GM12864 (cell line): ENCODE results near the gene CIC.

Source experiments
- DNase-seq: peaks from one replicate; pipeline ENCODE4 v3.0.0-alpha.2; 2011; ENCODE audit warnings: low read depth
- H3K4me3 ChIP-seq: 2 replicates; pipeline ENCODE4 v1.5.1; 2011; ENCODE audit warnings: mild to moderate bottlenecking, low read depth, low read length, control low read depth
- TF ChIP-seq, protein P1 (sequence below): IDR thresholded peaks from 2 replicates; pipeline ENCODE4 v1.5.1; 2011; ENCODE audit warnings: low read depth, mild to moderate bottlenecking, moderate library complexity, low read length, control low read depth, inconsistent platforms; ENCODE audit errors: missing control alignments

The CIC gene

DNA sequence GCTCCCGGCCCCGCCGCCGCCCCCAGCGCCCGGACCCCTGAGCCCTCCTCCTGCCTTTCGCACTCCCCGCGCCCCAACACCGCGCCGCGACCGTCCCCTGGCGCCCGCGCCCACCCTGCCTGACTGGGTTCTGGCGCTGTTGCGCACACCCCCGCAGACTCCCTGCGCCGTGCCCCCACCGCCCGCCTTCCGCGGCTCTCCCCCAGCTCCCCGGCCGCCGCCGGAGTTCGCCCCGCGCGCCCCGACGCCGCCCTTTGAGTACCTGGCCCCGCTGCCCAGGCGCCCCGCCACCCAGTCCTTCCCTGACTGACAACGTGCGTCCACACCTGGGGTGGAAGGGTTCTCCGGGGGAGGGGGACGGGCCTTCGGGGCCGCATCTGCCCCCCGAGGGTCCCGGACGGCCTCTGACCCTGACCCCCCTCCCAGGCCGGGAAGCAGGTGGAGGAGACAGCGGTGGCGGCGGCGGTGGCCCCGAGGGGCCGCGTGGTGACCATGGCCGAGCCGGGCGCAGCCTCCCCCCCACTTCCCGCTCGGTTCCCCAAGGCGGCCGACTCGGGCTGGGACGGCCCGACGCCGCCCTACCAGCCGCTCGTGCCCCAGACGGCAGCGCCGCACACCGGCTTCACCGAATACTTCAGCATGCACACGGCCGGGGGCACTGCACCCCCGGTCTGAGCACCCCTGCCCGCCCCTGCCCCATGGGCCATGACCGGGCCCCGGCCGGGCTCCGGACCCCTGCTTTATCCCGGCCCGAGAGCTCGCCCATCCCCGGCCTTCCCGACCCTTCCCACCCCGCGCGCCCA, 55.0 kb downstream of the CIC start:
- TF ChIP-seq, protein P1, sequence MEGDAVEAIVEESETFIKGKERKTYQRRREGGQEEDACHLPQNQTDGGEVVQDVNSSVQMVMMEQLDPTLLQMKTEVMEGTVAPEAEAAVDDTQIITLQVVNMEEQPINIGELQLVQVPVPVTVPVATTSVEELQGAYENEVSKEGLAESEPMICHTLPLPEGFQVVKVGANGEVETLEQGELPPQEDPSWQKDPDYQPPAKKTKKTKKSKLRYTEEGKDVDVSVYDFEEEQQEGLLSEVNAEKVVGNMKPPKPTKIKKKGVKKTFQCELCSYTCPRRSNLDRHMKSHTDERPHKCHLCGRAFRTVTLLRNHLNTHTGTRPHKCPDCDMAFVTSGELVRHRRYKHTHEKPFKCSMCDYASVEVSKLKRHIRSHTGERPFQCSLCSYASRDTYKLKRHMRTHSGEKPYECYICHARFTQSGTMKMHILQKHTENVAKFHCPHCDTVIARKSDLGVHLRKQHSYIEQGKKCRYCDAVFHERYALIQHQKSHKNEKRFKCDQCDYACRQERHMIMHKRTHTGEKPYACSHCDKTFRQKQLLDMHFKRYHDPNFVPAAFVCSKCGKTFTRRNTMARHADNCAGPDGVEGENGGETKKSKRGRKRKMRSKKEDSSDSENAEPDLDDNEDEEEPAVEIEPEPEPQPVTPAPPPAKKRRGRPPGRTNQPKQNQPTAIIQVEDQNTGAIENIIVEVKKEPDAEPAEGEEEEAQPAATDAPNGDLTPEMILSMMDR, result no peak
- no peak for DNase-seq
- peak overlapping the region; percentile 61 for H3K4me3 ChIP-seq

DNA sequence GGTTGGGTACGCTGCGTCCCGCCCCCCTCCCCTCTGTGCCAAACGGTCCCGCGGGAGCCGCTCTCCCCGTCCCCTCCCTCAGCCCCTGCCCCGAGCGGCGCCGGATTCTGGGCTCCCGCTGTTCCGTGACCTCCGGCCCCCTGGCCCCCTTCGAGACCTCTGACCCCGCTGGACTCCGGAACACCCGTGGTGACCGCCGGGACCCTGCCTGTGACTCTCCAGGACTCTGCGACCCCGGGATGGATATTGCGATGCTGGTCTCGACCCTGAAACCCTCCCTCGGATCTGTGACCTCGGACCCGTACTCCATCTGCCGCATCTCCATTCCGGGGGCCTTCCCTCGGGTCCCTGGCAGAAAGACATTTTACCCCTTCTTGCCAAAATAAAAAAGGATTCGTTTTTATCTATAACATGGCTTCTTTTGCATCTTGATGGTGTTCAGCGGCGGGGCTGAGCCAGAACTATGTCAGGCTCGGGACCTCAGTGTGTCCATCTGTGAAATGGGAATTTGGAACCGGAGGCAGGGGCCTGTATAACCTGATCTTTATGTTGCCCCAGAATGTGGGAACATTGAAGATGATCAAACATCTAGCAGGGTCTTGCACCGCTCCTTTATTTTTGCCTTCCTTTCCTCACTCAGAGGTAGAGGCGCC, 55.7 kb downstream of the CIC start:
- TF ChIP-seq, protein P1, result no peak
- H3K4me3 ChIP-seq, result peak overlapping the region; percentile 61
- DNase-seq, result no peak

DNA sequence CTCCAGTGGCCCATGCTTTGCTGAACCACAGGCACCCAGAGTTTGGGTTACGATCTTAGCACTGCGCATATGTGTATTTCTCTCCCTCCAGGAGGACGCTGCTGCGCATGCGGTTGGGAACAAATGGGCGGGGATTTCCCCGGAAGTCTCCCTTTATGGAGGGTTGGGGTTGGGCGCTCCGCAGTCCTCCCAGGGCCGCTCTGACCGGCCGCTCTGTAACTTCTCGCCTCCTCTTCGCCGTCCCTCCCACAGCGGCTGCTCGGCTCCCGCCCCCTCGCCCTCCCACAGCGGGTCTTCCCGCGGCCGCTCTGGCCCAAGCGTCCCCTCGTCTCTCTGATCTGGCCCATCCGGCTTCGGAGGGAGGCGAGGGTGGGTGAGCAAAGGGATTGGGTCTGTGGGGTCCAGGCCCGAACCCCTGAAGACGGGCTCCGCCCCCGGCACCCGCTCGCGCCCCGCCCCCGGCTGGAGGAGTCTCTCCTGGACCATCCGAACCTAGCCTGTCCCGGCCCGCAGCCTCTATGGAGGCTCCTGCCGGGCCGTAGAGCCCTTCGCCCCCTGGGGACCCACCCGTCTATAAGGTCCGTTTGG, 56.4 kb downstream of the CIC start, which contains the start of gene MEGF8:
Gene MEGF8 (plus strand): TSS at position 328 of the 588 bp plus-strand sequence. CDS start 609 bp downstream, outside the sequence.
- peak within 1 kb of the TSS; percentile 61 for H3K4me3 ChIP-seq
- TF ChIP-seq, protein P1, result peak; percentile 92
- DNase-seq, result peak; percentile 97

DNA sequence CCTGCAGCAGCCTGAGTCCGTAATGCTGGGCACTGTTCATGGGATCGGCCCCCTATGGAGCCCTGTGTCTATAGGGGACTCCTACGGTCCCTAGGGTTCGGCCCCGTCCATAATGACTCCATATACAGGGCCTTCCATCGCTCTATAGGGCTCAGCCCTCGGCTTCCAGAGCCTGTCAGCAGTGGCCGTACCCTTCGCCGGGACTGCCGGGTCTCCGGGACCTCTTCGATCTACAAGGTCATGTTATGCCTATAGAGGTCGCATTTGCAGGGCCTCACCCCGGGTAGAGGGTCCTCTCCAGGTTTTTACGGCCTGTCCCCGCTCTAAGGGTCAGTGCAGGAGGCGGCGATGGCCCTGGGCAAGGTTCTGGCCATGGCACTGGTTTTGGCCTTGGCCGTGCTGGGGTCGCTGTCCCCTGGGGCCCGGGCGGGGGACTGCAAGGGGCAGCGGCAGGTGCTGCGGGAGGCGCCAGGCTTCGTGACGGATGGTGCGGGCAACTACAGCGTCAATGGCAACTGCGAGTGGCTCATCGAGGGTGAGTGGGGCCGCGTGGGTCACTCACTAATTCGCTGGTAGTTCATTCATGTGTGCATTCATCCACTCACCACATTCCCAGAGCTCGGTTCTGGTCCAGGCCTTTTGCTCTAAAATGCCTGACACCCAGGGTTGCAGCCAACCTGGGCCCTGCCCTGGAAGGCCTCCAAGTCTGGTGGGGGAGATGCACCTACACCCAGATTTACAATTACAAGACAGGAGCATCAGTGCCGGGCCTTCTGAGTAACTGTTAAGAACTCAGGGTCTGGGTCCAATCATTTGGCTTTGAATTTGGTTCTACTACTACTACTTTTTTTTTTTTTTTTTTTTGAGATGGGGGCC, 57.1 kb downstream of the CIC start:
- H3K4me3 ChIP-seq, result peak overlapping the region; percentile 61
- TF ChIP-seq, protein P1, result peak; percentile 44
- DNase-seq, result no peak

DNA sequence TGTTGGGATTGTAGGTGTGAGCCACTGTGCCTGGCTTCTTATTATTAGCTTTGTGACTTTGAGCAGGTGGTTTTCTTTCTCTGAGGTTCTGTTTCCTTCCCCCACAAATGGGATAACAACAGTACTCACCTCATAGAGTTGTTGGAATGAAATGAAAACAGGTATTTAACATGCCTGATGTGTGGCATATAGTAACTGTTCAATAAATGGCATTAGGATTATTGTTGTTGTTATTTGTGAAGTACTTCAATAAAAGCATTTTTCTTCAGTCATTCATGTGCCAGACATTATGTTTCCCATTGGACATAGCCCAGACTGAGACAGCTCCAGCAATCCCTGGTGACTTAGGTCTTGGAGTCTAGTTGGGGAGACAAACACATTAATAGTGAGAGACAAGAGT, 57.9 kb downstream of the CIC start:
- TF ChIP-seq, protein P1, result no peak
- H3K4me3 ChIP-seq, result no peak overlapping the region; the same call in 1 of the 2 replicates
- no peak for DNase-seq

DNA sequence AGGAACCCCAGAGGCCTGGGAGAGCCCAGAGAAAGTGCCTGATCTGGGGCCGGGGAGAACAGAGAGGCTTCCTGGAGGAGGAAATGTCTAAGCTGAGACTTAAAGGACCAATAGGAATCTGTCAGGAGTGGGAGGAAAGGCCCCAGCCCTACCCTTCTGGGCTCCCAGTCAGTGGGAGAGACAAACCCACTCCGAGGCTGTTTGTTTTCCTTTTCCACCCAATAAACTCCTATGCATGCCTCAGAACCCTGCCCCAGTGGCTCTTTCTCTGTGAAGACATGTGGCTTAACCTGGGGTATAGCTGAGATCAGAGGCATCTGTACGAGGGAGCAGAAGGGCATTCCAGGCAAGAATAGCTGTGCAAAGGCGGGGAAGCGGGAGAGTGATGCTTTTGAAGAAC, 58.3 kb downstream of the CIC start:
- H3K4me3 ChIP-seq, result no peak overlapping the region
- DNase-seq, result no peak
- TF ChIP-seq, protein P1, result no peak
